GM21576 (cell line): ENCODE results near the gene PTTG2.

Experiments used
- ATAC-seq: cut with Tn5 transposase; IDR thresholded peaks from one replicate; pipeline ENCODE4 v1.9.1; 2021; ENCODE audit warnings: mild to moderate bottlenecking, moderate library complexity; ENCODE audit not compliant: unreplicated experiment

The PTTG2 gene

GRCh38 chr4:37982736-37983135 is 22.5 kb downstream of the PTTG2 start:
- ATAC-seq, result no peak

GRCh38 chr4:37983951-37984350 is 23.8 kb downstream of the PTTG2 start:
- no peak for ATAC-seq

DNA sequence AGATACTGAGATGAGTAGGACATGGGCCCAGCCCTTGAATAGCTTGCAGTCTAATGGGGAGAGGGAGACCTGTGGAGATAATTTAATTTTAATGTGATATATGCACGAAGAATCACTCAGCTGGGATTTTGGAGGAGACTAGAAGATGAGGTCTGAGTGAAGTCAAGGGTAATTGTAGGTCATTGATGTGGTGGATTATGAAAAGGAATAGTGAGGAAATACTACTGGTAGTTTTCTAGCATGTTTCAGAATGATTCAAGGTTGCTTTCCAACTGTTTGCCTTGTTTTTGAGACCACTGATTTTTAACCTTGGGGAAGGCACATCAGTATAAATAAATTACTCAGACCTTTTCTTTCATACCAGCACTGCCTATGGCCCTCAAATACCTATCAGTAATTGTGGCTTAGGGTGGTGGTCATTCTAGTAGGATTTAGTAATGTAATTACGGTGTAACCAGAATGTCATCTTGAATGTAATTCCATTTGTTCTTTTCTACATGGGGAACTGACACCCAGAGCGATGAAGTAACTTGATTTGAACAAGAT is 25.6 kb downstream of the PTTG2 start:
- no peak for ATAC-seq

DNA sequence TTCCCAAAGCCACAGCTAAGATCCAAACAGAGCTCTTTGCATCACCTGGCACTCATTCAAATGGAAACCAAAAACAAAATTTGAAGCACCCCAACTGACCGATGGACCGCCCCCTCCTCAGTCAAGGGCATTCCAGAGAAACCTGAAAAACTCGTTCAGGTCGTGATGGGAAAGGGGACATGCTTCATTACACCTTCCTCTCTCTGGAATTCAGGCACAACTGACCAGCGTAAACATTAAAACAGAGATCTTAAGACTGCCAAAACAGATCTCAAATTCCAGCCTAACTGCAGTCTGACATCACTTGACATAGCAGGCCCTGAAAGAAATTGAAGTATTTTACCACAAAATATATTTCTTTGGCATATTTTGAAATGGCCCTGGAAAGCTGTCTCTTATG is 28.5 kb downstream of the PTTG2 start:
- ATAC-seq, result no peak

GRCh38 chr4:37989398-37990260 is 29.4 kb downstream of the PTTG2 start:
- ATAC-seq, result no peak

- no peak for ATAC-seq
Measured at GRCh38 chr4:37990731-37991245, 30.6 kb downstream of the PTTG2 start.

DNA sequence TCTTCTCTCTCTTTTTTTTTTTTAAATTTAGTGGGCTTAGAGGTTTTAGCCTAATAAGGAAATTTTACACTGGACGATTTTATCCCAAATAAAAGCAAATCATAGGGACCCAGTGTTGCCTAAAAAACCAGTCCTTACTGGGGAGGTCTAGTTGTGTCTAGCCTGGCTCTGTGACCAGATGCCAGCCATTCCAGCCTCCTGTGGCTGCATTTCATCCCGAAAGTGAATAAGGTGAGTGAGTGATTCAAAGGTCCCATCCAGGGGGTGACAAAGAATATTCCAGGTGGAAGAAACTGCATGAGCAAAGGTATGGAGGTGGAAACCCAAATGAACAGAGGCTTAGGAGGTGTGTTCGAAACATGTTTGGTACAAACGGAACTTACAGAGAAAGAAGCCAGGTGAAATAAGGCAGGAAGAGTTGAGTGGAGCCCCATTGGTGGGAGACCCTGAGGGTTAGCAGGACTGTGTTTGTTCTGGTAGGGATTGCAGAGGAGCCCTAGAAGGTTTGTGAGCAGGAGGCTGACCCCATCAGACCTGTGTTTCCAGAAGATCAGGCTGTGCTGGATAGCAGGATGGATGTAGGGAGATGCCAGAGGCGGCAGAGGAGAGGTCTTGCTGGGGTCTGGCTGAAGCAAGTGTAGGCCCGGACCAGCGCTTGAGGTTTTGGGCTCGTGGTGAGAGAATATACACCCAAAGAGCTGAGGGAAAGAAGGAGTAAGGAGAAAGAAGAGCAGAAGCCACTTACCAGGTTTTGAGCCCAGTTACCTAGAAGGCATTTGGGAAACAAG is 31.6 kb downstream of the PTTG2 start:
- ATAC-seq, result no peak

- ATAC-seq, result no peak
Measured at GRCh38 chr4:37993806-37994205, 33.6 kb downstream of the PTTG2 start.

GRCh38 chr4:37994569-37994968 is 34.4 kb downstream of the PTTG2 start:
- peak; percentile 78 for ATAC-seq

DNA sequence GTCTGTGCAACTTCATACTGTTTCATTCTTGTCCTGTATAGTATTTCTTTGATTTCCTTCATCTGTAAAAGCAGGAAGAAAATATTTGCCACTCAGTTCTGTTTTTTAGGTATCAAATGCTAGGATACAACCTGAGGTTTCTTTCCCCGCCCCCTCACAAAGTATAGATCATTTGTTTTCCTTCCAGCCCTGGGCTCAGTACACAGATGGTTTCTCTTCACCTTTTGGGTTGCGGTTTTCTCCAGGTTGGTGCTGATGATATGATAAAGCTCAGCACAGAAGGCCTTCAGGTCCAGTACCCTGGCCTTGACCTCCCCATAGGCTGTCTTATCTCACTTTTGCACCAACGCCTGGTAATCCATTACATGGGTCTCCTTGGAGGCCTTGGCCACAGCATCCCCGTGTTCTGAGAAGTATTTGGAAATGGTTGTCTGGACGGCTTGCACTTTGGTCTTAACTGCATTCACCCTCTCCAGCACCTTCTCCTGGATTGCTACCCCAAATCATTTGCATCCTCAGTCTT is 35.2 kb downstream of the PTTG2 start:
- no peak for ATAC-seq

DNA sequence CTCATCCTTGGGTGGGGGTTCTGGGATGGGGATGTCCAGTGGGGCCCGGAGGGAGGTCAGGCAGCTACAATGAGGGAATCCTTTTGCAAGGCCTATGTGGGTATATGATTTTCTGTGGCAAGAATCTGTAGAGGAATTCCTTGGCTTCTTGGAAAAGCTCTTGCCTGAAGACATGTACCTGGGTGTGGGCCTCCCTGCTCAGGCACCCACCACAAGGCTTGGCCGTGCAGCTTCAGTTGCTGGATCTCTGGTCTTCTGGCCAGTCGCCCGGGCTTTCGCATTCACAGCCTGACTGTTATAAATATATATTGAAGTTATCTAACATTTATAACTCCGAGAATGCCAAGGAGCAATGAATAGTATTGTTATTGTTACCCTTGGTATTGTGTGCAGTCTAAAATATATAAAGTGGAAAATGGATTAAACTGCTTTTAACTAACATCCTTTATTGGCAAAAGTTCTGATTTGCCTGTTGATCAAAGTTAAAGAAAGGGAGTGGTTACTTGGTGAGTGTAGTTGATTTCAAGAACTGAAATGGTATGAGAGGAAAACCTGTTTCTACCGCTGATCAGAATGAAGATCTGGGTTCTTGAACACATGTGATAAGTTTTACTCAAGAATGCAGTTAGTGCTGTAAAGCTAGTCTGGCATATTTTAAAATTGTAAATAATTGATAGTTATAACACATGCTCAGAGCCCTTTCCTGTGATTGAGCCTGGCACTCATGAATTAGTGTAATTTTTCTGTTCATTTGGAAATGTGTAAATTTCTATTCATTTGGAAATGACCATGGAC is 36.0 kb downstream of the PTTG2 start:
- no peak for ATAC-seq

- ATAC-seq, result no peak
Measured at GRCh38 chr4:37998226-37998625, 38.0 kb downstream of the PTTG2 start.

DNA sequence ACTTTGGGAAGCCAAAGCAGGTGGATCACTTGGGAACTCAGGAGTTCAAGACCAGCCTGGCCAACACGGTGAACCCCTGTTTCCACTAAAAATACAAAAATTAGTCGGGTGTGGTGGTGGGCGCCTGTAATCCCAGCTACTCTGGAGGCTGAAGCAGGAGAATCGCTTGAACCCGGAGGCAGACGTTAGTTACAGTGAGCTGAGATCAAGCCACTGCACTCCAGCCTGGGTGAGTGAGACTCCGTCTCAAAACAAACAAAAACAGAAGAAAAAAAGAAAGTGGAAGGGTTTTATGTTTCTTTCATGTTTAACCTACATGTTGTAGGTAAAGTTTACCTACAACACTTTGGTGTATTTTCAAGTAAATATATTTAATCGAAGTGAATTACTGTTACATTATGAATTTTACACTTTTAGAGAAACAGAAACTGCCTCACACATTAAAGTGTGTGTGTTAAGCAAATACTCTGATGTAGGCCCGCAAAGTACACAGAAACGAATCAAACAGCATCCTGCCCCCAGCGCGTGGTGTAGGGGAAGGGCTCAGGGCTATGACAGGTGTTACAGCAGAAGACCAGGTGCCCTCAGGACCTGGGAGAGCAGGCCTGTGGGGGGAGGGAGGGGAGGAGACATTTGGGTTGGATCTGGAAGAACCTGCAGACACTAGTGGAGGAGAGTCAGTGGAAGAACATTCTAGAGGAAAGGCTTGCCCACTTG is 39.0 kb downstream of the PTTG2 start:
- no peak for ATAC-seq

DNA sequence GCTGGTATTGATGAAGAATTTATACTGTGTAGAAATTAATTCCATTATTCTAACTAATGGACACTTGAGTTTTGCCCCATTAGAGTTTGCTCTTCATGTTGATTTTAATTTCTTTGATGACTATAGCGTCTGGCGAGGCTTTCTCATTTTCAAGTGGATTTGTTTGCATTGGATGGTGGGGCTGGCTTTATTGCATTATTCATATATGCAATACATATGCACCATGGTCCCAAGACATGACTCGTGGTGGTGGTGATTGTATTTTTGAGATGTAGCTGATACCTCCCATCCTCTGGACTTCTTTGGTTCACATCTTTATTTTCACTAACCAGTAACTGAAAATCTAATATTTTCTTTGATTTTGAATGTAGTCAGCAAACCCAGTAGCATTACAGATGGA is 39.8 kb downstream of the PTTG2 start:
- no peak for ATAC-seq

DNA sequence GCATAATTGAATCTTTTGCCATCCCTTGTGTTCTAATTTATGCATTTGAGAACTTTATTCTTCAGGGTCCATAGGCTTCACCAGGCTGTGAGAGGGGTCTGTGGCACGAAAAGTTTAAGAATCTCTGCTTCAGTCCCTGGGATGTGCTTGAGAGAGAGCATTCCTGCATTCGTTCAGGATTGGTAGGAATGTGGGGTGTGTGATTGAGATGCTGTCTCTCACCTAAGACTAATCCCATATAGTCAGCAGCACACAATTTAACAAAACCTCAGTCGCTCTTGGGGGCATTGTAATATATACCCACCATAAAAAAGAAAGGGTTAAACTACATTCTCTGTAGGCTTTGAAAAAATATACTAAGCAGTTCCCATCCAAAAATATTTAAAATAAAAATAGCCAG is 41.7 kb downstream of the PTTG2 start:
- no peak for ATAC-seq

GRCh38 chr4:38002451-38003071 is 42.4 kb downstream of the PTTG2 start:
- no peak for ATAC-seq

DNA sequence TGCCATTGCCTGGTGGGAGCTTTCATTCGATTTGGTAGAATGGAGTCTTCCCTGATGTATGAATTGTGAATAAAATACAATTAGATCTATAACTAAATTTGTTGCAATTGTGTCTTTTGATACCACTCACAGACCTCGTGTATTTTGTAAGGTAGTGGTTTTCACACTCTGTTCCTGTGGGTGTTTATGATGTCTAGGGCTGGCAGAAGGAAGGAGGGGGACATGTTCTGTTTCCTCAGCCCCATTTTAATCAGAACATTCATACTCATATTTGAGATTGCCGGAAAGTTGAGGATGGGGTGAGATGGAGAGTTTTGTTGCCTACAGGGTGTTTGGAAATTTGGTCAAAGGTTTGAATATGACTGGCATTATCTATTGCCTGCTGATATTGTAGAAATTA is 42.9 kb downstream of the PTTG2 start:
- no peak for ATAC-seq

DNA sequence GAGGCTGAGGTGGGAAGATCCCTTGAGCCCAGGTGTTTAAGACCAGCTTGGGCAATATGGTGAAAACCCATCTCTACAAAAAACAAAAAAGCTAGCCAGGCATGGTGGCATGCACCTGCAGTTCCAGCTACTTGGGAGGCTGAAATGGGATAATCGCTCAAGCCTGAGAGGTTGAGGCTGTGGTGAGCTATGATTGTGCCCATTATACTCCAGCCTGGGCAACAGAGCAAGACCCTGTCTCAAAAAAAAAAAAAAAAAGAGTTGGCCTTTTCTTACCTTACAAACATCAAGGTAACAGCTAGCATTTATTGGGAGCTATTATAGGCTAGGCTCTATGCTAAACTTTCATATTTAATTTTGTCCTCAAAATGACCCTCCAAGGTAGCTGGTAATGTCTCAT is 43.4 kb downstream of the PTTG2 start:
- ATAC-seq, result no peak

- ATAC-seq, result no peak
Measured at GRCh38 chr4:38004062-38004461, 43.9 kb downstream of the PTTG2 start.

- no peak for ATAC-seq
Measured at GRCh38 chr4:38004887-38005286, 44.7 kb downstream of the PTTG2 start.
